Hepatocyte (in vitro differentiated cells): ENCODE data around the gene WNT4.

Experiments
- EZH2 ChIP-seq: fragments of 200-600 bp; sonication (generic); IDR thresholded peaks from 2 replicates; pipeline ENCODE4 v1.6.1; 2016; ENCODE audit warnings: antibody characterized with exemption, mild to moderate bottlenecking, borderline replicate concordance
- EZH2phosphoT487 ChIP-seq: fragments of 200-600 bp; sonication (generic); IDR thresholded peaks from one replicate; pipeline ENCODE4 v1.6.1; 2018; ENCODE audit warnings: antibody characterized with exemption, mild to moderate bottlenecking, low read depth, moderate library complexity; ENCODE audit not compliant: unreplicated experiment, severe bottlenecking
- TF ChIP-seq, protein P1 (sequence below): fragments of 200-600 bp; sonication (generic); IDR thresholded peaks from 2 replicates; pipeline ENCODE4 v1.5.1; 2016; ENCODE audit warnings: antibody characterized with exemption, mild to moderate bottlenecking; ENCODE audit not compliant: poor library complexity

- TF ChIP-seq, protein P1, sequence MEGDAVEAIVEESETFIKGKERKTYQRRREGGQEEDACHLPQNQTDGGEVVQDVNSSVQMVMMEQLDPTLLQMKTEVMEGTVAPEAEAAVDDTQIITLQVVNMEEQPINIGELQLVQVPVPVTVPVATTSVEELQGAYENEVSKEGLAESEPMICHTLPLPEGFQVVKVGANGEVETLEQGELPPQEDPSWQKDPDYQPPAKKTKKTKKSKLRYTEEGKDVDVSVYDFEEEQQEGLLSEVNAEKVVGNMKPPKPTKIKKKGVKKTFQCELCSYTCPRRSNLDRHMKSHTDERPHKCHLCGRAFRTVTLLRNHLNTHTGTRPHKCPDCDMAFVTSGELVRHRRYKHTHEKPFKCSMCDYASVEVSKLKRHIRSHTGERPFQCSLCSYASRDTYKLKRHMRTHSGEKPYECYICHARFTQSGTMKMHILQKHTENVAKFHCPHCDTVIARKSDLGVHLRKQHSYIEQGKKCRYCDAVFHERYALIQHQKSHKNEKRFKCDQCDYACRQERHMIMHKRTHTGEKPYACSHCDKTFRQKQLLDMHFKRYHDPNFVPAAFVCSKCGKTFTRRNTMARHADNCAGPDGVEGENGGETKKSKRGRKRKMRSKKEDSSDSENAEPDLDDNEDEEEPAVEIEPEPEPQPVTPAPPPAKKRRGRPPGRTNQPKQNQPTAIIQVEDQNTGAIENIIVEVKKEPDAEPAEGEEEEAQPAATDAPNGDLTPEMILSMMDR, result no peak
- TF ChIP-seq EZH2, result no peak
- TF ChIP-seq EZH2phosphoT487, result no peak
Measured at GRCh38 chr1:22171951-22172715, 29.2 kb upstream of the WNT4 start.
